GM12878 (cell line): ENCODE measurements around the gene ANK3. TPM values are rescaled to one million over a fixed set of nuclear protein-coding genes. Genes with fewer than 3 reads are reported as not detected.

Experiments used
- ATAC-seq: fragments of 200-7000 bp; cut with Tn5 transposase; 3 replicates; pipeline ENCODE4 v1.9.1; 2020; ENCODE audit warnings: mild to moderate bottlenecking, moderate library complexity
- BruUV-seq: library from RNA; stranded (reverse); fragments of 400-500 nt; replicated peaks from 2 replicates; lab custom pipeline; 2021; lab: Mats Ljungman, UMichigan
- CTCF ChIA-PET: fragments of 300-600 bp; sonication (Branson Sonifier 250); formaldehyde crosslinking; extraction: SDS; loops from one replicate; lab custom pipeline; 2021; ENCODE audit warnings: inconsistent platforms; lab: Yijun Ruan, JAX
- POLR2A ChIA-PET: fragments of 350-600 bp; formaldehyde crosslinking; extraction: SDS; loops from one replicate; lab custom pipeline; 2021; ENCODE audit warnings: inconsistent platforms; lab: Charles Lee
- RAD21 ChIA-PET: fragments of 300-600 bp; sonication (Branson Sonifier 250); formaldehyde crosslinking; loops from one replicate; lab custom pipeline; 2023; ENCODE audit warnings: antibody characterized with exemption; ENCODE audit not compliant: unreplicated experiment; lab: Charles Lee
- SMC1A ChIA-PET: fragments of 300-600 bp; sonication (Branson Sonifier 250); formaldehyde crosslinking; loops from one replicate; lab custom pipeline; 2023; ENCODE audit not compliant: unreplicated experiment, uncharacterized antibody; lab: Charles Lee
- DNase-seq: peaks from one replicate; pipeline ENCODE4 v3.0.0-alpha.2; 2011; ENCODE audit warnings: low read depth, low spot score
- FAIRE-seq: peaks from 3 replicates; lab custom pipeline; 2011; peaks lifted over from hg19 to GRCh38; lab: Jason Lieb, UNC
- H2AFZ ChIP-seq: 2 replicates; pipeline ENCODE4 v1.6.0; 2011; ENCODE audit warnings: low read depth, low read length, control low read depth; ENCODE audit not compliant: control insufficient read depth
- H3K27ac ChIP-seq: 2 replicates; pipeline ENCODE4 v1.5.1; 2011; ENCODE audit warnings: control low read depth; ENCODE audit not compliant: control insufficient read depth, insufficient read depth
- H3K27me3 ChIP-seq, 2 experiments: replicated peaks in 1 of 2; 2 replicates each; pipeline versions ENCODE4 v1.6.0 to v1.6.1; 2011; ENCODE audit warnings: low read length in 1 of 2; ENCODE audit not compliant: control insufficient read depth in 2 of 2, insufficient read depth in 2 of 2
- H3K36me3 ChIP-seq, 2 experiments: 2 replicates each; pipeline ENCODE4 v1.5.1; 2011; ENCODE audit warnings: low read length in 1 of 2; ENCODE audit not compliant: control insufficient read depth in 2 of 2, insufficient read depth in 2 of 2
- H3K4me1 ChIP-seq: 2 replicates; pipeline ENCODE4 v1.6.1; 2011; ENCODE audit warnings: mild to moderate bottlenecking, low read length, moderate library complexity, mixed read lengths; ENCODE audit not compliant: control insufficient read depth, insufficient read depth
- H3K4me2 ChIP-seq: 2 replicates; pipeline ENCODE4 v1.6.0; 2011; ENCODE audit warnings: control low read depth; ENCODE audit not compliant: control insufficient read depth, insufficient read depth
- H3K4me3 ChIP-seq: fragments of 200-600 bp; sonication (generic); 2 replicates; pipeline ENCODE4 v1.5.1; 2016
- H3K79me2 ChIP-seq: 2 replicates; pipeline ENCODE4 v1.6.0; 2011; ENCODE audit warnings: low read length; ENCODE audit not compliant: control insufficient read depth, insufficient read depth
- H3K9ac ChIP-seq: 2 replicates; pipeline ENCODE4 v1.8.0; 2011; ENCODE audit warnings: low read length, control low read depth, mixed read lengths; ENCODE audit not compliant: control insufficient read depth, insufficient read depth
- H3K9me3 ChIP-seq: replicated peaks from 3 replicates; pipeline ENCODE4 v1.5.1; 2011; ENCODE audit warnings: mild to moderate bottlenecking, low read length; ENCODE audit not compliant: control insufficient read depth, insufficient read depth
- H4K20me1 ChIP-seq: 2 replicates; pipeline ENCODE4 v1.6.0; 2011; ENCODE audit not compliant: control insufficient read depth, insufficient read depth
- DPF2 ChIP-seq: fragments of 450-650 bp; IDR thresholded peaks from 2 replicates; pipeline ENCODE4 v1.6.1; 2017; ENCODE audit warnings: mild to moderate bottlenecking
- JUNB ChIP-seq: IDR thresholded peaks from 2 replicates; pipeline ENCODE4 v1.6.1; 2016; ENCODE audit warnings: antibody characterized with exemption, mild to moderate bottlenecking
- MLLT1 ChIP-seq: fragments of 450-650 bp; IDR thresholded peaks from 2 replicates; pipeline ENCODE4 v1.6.1; 2016; ENCODE audit warnings: mild to moderate bottlenecking
- POLR2A ChIP-seq: IDR thresholded peaks from 2 replicates; pipeline ENCODE4 v1.6.1; 2011; ENCODE audit warnings: low read depth, mild to moderate bottlenecking, low read length
- TAF1 ChIP-seq: IDR thresholded peaks from 2 replicates; pipeline ENCODE4 v1.6.1; 2011; ENCODE audit warnings: mild to moderate bottlenecking, low read depth, low read length, borderline replicate concordance
- ZBED1 ChIP-seq: IDR thresholded peaks from 2 replicates; pipeline ENCODE4 v1.6.1; 2016; ENCODE audit warnings: borderline replicate concordance
- WGBS: methylation state at CpG from one replicate; pipeline ENCODE4 v1.1.6; 2016; ENCODE audit warnings: low lambda C conversion rate; ENCODE audit not compliant: insufficient replicate concordance, insufficient coverage; ENCODE audit errors: missing lambda C conversion rate; 5-methylcytosine and 5-hydroxymethylcytosine counted together
- in situ Hi-C: fragments of 300-500 bp; cut with MboI; formaldehyde crosslinking; loops from 9 replicates; pipeline ENCODE4 v1.14.3; 2018; ENCODE audit warnings: mixed read lengths
- intact Hi-C: fragments of 100-400 bp; cut with micrococcal nuclease; formaldehyde crosslinking; loops from one replicate; pipeline ENCODE4 v1.14.2; 2022; ENCODE audit not compliant: unreplicated experiment
- polyA plus RNA-seq, 11 experiments: library from polyadenylated mRNA; depleted of rRNA in 4 of 11; unstranded in 6 of 11; stranded (reverse) in 5 of 11; fragments of >200 nt; fragmentation: Nextera tagmentation in 4 of 11; fragmentation: Illumina TruSeq in 1 of 11; extraction: Ambion mirVana in 4 of 11; extraction: Trizol in 1 of 11; gene quantifications; 1 replicate in 1 of 11; 2 replicates in 10 of 11; pipeline versions ENCODE4 v1.2.1 to v1.2.3, GENCODE V29; 2011 to 2016; ENCODE audit warnings: inconsistent platforms in 2 of 11, missing spikeins in 2 of 11, low read depth in 1 of 11
- total RNA-seq, 4 experiments: library from RNA; depleted of rRNA in 3 of 4; stranded (reverse); fragments of >200 nt in 3 of 4; fragmentation: Illumina TruSeq in 1 of 4; extraction: Trizol in 1 of 4; gene quantifications; 2 replicates each; pipeline versions ENCODE4 v1.2.1 to v1.2.3, GENCODE V29; 2013 to 2021

ANK3 gene
- total and polyA plus RNA-seq, 10 of the 15 experiments (the other 5 are each of a cell fraction or from before 2014, with no cell fraction given), result 0.06 to 0.82 (median 0.20) TPM; not detected in 2

GRCh38 chr10:60206735-60207134 is 182.9 kb downstream of the ANK3 start:
- peaks cover 0 to 3% of the 10 kb centered on the region in 2 experiments; a peak in 1 of 4 replicates for H3K27me3 ChIP-seq
- H4K20me1 ChIP-seq, result no peaks in the 10 kb centered on the region
- H3K9me3 ChIP-seq, result no peaks in the 10 kb centered on the region
- ChIA-PET RAD21 (interaction anchor here (0.8 to 1.4 kb wide), 4 partner anchors 9 to 580 kb away, joined by 3 to 4 read pairs (median 3); no protein-coding TSS in a partner anchor), SMC1A (interaction anchor here (0.9 to 4.3 kb wide), 8 partner anchors 9 to 342 kb away, joined by 3 to 23 read pairs (median 7); no protein-coding TSS in a partner anchor)
- no peak for ATAC-seq
- no peaks in the 10 kb centered on the region for H3K36me3 ChIP-seq
- in situ Hi-C loops, result loop anchor here (10.0 kb wide), 2 partner anchors 228 to 582 kb away; no protein-coding TSS in a partner anchor
- no peaks in the 10 kb centered on the region for H3K4me1 ChIP-seq
- no peak overlapping the region for H3K4me2 ChIP-seq
- FAIRE-seq, result no peak
- no peak overlapping the region for H3K27ac ChIP-seq
- H3K79me2 ChIP-seq, result no peaks in the 10 kb centered on the region
- WGBS, result 21% methylated on average over 4 of the region's 4 CpGs
- TF ChIP-seq DPF2, result no peak
- TF ChIP-seq POLR2A, result no peak
- no peak for TF ChIP-seq ZBED1
- no peak for TF ChIP-seq TAF1
- no peak for TF ChIP-seq MLLT1
- TF ChIP-seq JUNB, result no peak
- TF ChIP-seq, all 136 proteins: peak for 0
- ChIA-PET POLR2A (no interaction called here), CTCF (interaction anchor here (0.8 to 6.6 kb wide), 11 partner anchors 9 to 582 kb away, joined by 3 to 47 read pairs (median 5); no protein-coding TSS in a partner anchor)
- no TSS peak for BruUV-seq
- H3K9ac ChIP-seq, result no peak overlapping the region
- no peak for DNase-seq
- H2AFZ ChIP-seq, result no peak overlapping the region
- no peak overlapping the region for H3K4me3 ChIP-seq
- intact Hi-C loops, result loop anchor here (5.0 kb wide), 1 partner anchor 1424 kb away; no protein-coding TSS in a partner anchor
